Measurements from ENCODE around the gene MGST2. TPM values are rescaled to one million over a fixed set of nuclear protein-coding genes. Genes with fewer than 3 reads are reported as not detected.
"Not testable (repeated sequence)": the region's sequence is repeated elsewhere in the genome, so short reads cannot be mapped to it uniquely, and the experiment has no call there.

The MGST2 gene
- total RNA-seq, 1 experiment from 2014 or later, result 0.68 TPM

GRCh38 chr4:139669335-139669734, 3.7 kb downstream of the MGST2 start:
- no peak for DNase-seq (ENCODE audit: low read depth)

DNA sequence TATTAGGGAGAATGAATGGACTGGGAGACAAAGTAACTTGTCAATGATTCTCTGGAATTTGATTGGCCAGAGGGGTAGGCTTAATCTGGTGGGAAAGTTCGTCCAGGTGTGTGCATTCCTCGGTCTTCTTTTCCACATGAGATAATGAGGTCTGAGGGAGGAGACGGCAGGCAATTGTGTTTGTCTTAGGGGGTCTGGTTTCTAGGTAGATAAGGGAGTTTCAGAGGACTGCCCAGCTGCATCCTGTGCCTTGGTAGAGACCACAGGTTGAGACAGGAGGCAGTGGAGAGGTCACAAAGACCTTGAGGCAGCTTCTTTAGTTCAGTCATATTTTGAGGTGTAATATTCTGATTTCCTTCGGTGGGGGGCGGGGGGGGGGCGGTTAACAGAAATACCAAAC, 4.3 kb downstream of the MGST2 start:
- DNase-seq (ENCODE audit: low read depth), result no peak

DNA sequence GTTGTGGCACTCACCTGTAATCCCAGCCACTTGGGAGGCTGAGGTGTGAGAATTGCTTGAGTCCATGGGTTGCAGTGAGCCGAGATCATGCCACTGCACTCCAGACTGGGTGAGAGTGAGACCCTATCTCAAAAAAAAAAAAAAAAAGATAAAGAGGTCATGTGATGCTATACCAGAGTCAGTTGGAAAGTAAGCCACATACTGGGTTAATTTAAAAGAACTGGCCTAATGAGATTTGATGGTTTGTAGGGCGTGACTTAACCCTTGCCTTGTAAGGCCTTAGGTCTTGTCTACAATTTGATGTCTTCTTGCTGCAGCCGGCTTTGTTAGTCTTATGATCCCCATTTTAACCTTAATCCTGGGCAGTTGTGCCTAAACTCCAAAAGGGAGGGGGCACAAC, 5.2 kb downstream of the MGST2 start:
- no peak for DNase-seq (ENCODE audit: low read depth)

DNA sequence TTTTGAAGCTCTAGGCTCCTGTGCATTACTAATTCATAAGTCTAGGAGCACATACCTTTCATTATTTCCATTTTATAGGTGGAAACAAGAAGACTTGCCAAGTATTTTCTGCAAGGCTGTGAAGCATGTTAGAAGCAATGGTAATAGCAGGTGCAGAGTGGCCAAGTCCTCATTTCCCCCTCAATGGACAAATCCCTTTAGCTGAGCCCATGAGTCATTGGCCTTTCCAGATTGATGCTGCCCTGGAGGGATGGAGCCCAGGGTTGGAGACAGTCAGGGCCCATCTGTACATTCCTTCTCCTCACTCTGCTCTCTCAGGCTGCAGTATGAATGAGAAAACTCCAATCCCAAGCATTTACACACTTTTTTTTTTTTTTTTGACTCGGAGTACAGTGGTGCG, 6.6 kb downstream of the MGST2 start:
- DNase-seq (ENCODE audit: low read depth), result no peak

GRCh38 chr4:139672732-139673131, 7.1 kb downstream of the MGST2 start:
- no peak for DNase-seq (ENCODE audit: low read depth)

DNA sequence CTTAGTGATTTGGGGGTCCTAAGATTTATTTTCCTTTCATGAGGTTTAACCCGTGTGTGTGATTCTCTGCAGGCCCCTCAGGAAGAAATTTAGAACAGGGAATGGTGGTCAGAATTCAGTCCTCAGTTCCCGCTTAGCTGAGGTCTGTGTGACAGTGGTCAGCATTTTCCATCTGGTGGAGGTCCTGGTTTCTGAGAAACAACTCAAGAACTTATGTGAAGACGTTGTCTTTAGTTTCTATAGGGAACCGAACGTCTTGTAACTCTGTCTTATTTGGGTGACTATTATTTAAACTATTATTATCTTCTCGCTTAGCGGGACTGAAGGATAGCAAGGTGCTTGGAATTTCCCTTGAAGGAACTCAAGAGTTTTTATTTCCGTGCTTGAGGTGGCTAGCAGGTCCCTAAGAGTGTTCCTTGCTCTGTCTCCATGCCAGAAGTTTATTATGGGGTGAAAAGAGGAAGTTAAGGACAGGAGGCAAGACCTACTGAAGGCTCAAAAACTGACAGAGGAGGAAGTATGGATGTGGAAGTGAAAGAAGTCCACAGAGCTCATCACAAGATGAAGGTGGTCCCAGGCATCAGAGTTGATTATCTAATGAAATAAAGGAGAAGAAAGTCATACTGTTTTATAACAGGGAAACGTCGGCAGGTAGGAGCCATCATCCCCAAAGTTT, 9.4 kb downstream of the MGST2 start:
- no peak for DNase-seq (ENCODE audit: low read depth)

DNA sequence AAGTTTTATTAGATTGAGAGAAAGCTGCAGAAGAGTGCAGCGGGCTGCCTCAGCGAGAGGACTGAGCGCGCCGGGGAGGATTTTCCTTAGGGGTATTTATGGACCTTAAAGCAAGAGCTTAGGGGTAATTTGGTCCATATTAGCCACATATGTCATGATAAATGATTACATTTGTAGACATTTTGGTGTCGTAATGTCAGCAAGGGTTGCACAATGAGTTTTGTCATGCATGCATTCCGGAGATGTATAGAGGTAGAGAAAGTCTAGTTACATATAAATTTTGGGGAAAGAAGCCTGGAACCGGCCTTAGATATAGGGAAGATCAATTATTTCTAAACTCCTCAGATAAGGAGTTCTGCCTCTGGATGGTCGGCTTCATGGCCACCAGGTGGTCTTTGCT, 10.0 kb downstream of the MGST2 start:
- no peak for DNase-seq (ENCODE audit: low read depth)

DNA sequence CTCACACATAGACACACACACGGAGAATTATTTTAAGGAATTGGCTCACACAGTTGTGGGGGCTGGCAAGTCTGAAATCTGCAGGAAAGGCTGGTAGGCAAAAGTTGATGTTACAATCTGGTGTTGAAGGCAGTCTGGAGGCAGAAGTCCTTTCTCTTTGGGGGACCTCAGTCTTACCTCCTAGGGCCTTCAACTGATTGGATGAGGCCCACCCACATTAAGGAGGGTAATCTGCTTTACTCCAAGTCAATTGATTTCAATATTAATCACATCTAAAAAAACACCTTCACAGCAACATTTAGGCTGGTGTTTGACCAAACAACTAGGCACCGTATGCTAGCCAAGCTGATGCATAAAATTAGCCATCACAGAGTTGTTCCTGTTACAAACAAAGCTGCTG, 10.7 kb downstream of the MGST2 start:
- no peak for DNase-seq (ENCODE audit: low read depth)

DNA sequence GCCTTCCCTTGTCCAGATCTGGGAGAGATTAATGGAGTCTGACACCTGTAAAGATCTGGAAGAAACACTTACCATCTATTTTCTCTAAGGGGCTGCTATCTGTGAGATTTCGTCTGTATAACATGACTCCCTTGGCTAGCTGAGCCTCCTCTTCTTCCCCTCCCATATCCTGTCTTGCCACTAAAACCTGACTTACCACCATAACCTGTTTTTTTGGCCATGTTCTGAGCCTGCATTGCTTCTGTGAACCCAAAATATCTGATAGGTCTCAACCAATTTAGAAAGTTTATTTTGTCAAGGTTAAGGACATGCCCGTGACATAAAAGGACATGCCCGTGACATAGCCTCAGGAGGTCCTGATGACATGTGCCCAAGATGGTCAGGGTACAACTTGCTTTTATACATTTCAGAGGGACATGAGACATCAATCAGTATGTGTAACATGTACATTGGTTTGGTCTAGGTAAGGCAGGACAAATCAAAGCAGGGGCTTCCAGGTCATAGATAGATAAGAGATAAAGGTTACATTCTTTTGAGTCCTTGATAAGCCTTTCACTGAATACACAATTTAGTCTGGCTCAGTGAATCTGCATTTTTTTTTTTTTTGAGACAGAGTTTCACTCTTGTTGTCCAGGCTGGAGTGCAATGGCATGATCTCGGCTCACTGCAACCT, 11.4 kb downstream of the MGST2 start:
- no peak for DNase-seq (ENCODE audit: low read depth)

DNA sequence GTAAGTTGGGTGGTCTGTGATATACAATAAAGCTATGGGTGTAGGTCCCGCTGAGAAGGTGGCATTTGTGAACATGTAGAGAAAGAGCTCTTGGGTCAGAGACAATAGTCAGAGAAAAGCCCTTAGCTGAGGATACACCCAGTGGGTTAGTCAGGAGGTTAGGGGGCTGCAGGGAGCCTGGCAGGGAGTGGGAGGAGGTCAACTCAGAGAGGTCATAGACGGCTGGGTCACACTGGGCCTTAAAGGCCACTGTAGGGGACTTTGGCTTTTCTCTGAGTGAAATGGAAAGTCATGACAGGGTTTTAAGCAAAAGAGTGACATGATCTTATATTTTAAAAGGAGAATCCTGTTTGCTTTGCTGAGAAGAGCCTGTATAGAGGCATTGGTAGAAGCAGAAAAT, 16.7 kb downstream of the MGST2 start:
- no peak for DNase-seq (ENCODE audit: low read depth)

- no peak for DNase-seq (ENCODE audit: low read depth)
These were observed 17.1 kb downstream of the MGST2 start for GRCh38 chr4:139682741-139683151.

GRCh38 chr4:139684351-139684750, 18.7 kb downstream of the MGST2 start:
- no peak for DNase-seq (ENCODE audit: low read depth)

- no peak for DNase-seq (ENCODE audit: low read depth)
These were observed 19.6 kb downstream of the MGST2 start for GRCh38 chr4:139685180-139685579.

DNA sequence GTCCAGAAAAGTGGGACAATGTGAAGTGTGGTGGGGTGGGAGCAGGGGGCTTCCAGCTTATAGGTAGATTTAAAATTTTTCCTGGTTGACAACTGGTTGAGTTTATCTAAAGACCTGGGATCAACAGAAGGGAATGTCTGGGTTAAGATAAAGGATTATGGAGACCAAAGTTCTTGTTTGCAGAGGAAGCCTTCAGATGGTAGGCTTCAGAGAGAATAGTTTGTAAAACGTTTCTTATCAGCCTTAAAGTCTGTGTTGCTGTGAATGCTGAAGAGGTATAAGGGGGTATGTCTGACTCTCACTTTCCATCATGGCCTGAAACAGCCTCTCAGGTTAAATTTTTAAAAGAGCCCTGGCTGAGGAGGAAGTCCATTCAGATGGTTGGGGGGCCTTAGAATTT, 20.5 kb downstream of the MGST2 start:
- no peak for DNase-seq (ENCODE audit: low read depth)

GRCh38 chr4:139686988-139687387, 21.4 kb downstream of the MGST2 start:
- DNase-seq (ENCODE audit: low read depth), result no peak

- no peak for DNase-seq (ENCODE audit: low read depth)
These were observed 23.6 kb downstream of the MGST2 start for GRCh38 chr4:139689093-139689722.

- no peak for DNase-seq (ENCODE audit: low read depth)
These were observed 24.8 kb downstream of the MGST2 start for GRCh38 chr4:139690419-139690818.

DNA sequence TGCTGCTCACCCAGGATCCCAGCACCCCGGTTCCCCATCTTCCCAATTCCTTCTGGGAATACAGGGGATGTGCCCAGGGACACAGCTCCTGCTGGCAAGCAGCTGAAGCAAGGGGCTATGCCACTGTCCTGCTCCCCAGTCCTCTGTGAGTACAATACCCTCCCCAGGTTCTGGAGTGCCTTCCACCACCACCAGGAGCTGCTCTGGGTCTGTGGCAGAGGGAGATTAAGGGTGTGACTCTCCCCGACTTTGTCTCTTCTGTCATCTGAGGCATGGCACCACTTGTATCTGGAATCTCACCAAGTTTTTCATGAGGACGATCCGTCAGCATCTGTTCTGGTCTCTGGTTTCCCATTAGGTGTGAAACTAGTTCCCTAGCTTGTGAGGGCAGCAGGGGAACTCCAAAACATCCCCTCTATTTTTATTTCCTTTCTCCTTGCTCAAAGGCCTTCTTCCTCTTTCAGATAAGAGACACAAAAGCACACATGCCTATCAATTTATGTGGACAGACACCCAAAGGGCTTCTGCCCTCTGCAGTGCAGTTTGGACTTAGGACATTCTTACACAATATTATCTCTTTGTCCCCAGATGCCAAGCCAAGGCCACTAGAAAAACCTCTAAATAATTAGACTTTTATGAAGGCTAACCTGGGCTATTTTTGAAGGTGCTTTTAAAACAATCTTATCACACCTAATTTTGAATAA, 26.8 kb downstream of the MGST2 start:
- peak; percentile 30 for DNase-seq (ENCODE audit: low read depth)

DNA sequence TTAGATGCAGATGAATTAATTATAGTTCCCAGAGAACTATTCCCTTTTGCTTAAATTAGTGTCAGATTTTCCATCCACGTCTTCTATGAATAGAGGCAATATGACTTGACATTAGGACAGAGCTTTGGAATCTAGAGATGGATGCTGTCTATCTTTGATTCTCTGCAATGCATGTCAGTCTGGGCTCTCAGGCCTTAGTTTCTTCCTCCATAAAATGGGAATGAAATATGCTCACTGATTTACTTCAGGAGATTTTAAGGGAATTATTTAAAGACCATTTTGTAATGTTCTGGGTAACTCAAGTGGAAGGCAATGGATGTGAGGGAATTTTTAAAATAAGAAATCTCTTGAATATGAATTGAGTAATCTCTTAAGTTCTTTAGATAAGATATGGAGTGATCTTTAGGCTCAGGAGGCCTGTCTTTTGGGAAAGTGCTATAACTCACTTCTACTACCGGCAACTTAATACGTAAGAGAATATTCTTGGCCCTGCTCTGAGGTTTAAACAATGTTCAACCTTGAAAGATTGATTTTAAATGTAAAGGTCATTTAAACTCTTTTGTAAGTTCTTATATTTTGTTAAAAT, 29.0 kb downstream of the MGST2 start:
- DNase-seq (ENCODE audit: low read depth), result no peak

DNA sequence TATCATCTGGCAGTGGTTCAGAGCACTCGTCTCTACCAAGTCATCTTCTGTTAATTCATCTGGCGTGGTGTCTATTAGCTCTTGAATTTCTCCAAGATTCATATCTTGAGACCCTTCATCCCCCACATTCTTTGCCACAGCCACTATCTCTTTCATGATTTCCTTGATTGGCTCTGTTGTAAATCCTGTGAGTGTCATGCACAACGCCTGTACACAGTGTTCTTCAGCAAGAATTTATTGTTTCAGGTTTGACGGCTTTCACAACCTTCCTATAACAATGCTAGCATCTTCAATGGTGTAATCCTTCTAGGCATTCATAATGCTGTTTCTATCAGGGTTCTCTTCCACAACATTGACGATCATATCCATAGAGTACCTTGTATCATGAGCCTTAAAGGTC, 30.9 kb downstream of the MGST2 start:
- no peak for DNase-seq (ENCODE audit: low read depth)

GRCh38 chr4:139698167-139698925, 32.7 kb downstream of the MGST2 start:
- not testable (repeated sequence) for DNase-seq (ENCODE audit: low read depth)
